ENCODE results near the gene F2. TPM values are rescaled to one million over a fixed set of nuclear protein-coding genes. Genes with fewer than 3 reads are reported as not detected.
"Not testable (repeated sequence)": the region's sequence is repeated elsewhere in the genome, so short reads cannot be mapped to it uniquely, and the experiment has no call there.

The F2 gene
- total RNA-seq (2014; rRNA removed; shearing (Covaris generic); ENCODE audit: low replicate concordance) = 0.46 TPM in 1 of 2 replicates, not detected in the other

DNA sequence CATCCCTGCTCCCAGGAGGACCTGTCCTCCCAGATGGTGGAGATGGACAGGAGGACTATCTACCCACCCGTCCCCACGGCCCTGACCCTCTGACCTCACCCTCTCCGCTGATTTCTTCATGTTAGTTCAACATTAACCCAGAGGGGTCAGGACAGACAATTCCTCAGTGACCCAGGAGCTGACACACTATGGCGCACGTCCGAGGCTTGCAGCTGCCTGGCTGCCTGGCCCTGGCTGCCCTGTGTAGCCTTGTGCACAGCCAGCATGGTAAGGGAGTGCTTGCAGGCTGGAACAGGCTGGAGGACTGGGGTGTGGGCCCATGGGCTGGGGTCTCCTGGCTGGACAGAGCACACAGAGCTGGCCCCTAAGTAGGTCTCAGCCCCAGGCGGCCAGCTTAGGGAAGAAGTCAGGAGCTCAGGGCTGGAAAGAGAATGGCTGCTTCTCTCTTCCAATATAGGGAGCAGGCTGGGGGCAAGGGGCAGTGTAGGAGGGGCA lies at the start of gene F2:
TSS of gene F2 (plus strand) at position 166 of the 495 bp plus-strand sequence. CDS start at position 189, 23 bp downstream.
- no peaks in the 10 kb centered on the region for H3K27me3 ChIP-seq
- H3K9me3 ChIP-seq = no peaks in the 10 kb centered on the region
- no peak within 1 kb of the TSS for H3K4me3 ChIP-seq
- H3K36me3 ChIP-seq = no peaks in the 10 kb centered on the region
- DNase-seq = no peak

GRCh38 chr11:46669711-46670139 lies 49.3 kb upstream of the F2 start:
- Histone ChIP-seq H3K9me3 (no peaks in the 10 kb centered on the region), H3K27me3 (no peaks in the 10 kb centered on the region), H3K36me3 (peaks cover 40% of the 10 kb centered on the region), H3K4me3 (no peak overlapping the region)
- DNase-seq = no peak

- DNase-seq, H3K9me3 ChIP-seq, H3K4me3 ChIP-seq, H3K27me3 ChIP-seq: not testable (repeated sequence)
- peaks cover 33% of the 10 kb centered on the region for H3K36me3 ChIP-seq
Measured at GRCh38 chr11:46670521-46670920, 48.5 kb upstream of the F2 start.

DNA sequence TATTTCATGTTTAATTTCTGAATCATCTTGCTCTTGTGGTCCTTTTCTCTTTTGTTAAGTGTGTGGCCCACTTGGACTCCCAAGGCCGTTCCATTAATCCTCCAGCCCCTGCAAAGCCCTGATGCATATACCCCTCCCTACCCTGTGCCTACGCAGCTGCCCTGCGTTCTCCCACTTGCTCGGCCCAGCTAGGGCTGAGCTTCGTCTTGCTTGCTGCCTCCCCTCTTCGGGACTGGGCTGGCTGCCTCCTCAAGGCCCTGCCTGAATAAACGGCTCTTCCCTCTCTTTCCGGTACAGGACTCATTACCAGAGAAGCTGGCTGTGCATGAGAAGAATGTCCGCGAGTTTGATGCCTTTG lies 47.1 kb upstream of the F2 start:
- no peaks in the 10 kb centered on the region for H3K27me3 ChIP-seq
- no peak overlapping the region for H3K4me3 ChIP-seq
- H3K9me3 ChIP-seq = no peaks in the 10 kb centered on the region
- H3K36me3 ChIP-seq = peaks cover 26% of the 10 kb centered on the region
- no peak for DNase-seq

GRCh38 chr11:46672381-46672839 lies 46.6 kb upstream of the F2 start:
- Histone ChIP-seq H3K9me3 (no peaks in the 10 kb centered on the region), H3K4me3 (no peak overlapping the region), H3K27me3 (no peaks in the 10 kb centered on the region), H3K36me3 (peaks cover 26% of the 10 kb centered on the region)
- DNase-seq = no peak

GRCh38 chr11:46673713-46674462 lies 45.1 kb upstream of the F2 start:
- Histone ChIP-seq H3K9me3 (no peaks in the 10 kb centered on the region), H3K36me3 (peaks cover 21% of the 10 kb centered on the region), H3K4me3 (no peak overlapping the region), H3K27me3 (no peaks in the 10 kb centered on the region)
- DNase-seq = no peak

DNA sequence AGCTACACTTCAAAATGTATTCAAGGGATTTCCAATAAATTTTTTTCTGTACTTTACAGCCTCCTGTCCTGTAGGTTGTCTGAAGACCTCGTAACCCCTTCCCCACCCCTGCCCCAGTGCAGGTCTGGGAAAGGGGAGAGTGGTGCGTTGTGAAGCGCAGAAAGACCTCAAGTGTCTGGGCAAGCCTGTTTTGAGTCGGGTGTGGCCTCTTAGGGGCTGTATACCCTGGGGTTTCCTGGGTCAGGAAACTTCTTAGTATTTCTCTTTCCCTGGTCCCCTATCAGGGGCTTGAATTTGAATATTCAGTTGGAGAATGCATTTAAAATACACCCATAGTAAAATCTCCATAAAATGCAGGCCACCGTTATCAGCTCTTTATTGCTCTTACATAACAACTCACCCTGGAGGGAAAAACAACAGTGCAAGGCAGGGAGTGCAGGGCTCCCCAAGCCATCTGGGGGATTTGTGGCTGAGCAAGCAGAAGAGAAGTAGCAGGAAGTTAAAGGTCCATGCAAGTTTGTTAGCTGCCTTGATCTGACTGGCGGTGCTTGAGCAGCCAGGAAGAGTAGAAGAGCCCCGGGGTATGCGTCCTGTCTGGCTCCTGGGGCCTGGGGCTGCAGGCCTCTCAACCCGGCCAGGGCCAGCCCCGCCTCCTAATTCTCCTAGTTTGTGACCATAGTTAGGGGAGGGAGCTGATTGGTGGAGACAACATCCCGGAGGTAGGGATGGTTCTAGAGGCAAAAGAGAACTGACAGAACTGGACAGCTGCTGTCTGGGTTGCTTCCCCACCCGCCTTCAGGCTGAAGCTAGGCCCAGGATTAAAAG lies 44.3 kb upstream of the F2 start:
- Histone ChIP-seq H3K4me3 (no peak overlapping the region), H3K9me3 (no peaks in the 10 kb centered on the region), H3K27me3 (no peaks in the 10 kb centered on the region), H3K36me3 (peaks cover 14% of the 10 kb centered on the region)
- no peak for DNase-seq

- H3K4me3 ChIP-seq = no peak overlapping the region
- no peaks in the 10 kb centered on the region for H3K9me3 ChIP-seq
- peak; percentile 77 for DNase-seq
- H3K36me3 ChIP-seq = peaks cover 11% of the 10 kb centered on the region
- no peaks in the 10 kb centered on the region for H3K27me3 ChIP-seq
Measured at GRCh38 chr11:46675288-46675851, 43.6 kb upstream of the F2 start.

DNA sequence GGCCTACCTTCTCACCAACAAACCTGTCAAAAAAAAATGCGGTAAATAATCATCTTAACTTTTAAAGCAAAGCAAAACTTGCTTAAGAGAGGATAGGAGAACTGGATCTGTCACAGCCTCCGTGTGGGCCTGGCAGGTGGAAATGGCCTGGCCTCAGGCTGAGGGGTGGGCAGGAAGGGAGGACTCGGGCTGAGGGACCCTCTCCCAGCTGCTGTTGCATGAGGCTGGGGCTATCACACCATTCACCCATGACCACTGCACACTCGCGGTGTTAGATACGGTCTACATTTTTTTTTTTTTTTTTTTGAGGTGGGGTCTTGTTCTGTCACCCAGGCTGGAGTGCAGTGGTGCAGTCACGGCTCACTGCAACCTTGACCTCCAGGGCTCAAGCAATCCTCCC lies 43.1 kb upstream of the F2 start:
- peaks cover 10% of the 10 kb centered on the region for H3K36me3 ChIP-seq
- H3K27me3 ChIP-seq = no peaks in the 10 kb centered on the region
- no peak for DNase-seq
- H3K4me3 ChIP-seq = no peak overlapping the region
- H3K9me3 ChIP-seq = no peaks in the 10 kb centered on the region

DNA sequence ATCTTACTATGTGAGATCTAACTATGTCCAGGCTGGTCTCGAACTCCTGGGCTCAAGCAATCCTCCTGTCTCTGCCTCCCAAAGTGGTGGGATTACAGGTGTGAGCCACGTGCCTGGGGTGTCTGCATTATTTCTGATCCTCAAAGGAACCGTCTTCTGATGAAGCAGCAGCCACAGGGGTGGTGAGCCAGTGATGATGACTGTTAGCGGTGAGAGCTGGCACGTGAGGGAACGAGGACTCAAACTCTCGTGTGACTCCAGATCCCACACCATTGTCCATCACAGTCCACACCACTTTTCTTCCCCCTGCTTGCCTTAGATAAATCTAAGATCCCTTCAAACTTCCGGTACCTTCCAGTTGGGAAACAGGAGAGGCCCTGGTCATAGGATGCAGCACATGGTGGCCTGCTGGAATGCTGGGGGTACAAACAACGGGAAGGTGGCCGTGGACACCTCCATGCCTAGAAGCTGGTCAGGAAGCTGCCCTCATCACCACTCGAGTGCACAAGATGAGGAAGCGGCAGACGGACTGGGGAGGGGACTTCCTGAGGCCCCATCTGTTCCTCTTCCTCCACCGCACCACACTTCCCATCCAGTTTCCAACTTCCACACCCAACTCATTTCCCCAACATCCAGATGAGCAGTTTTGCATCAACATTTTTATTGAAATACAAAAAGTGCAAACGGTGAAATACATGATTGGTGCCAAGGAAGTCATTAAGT lies 42.4 kb upstream of the F2 start:
- no peaks in the 10 kb centered on the region for H3K27me3 ChIP-seq
- peaks cover 9% of the 10 kb centered on the region for H3K36me3 ChIP-seq
- no peaks in the 10 kb centered on the region for H3K9me3 ChIP-seq
- no peak for DNase-seq
- H3K4me3 ChIP-seq = no peak overlapping the region

DNA sequence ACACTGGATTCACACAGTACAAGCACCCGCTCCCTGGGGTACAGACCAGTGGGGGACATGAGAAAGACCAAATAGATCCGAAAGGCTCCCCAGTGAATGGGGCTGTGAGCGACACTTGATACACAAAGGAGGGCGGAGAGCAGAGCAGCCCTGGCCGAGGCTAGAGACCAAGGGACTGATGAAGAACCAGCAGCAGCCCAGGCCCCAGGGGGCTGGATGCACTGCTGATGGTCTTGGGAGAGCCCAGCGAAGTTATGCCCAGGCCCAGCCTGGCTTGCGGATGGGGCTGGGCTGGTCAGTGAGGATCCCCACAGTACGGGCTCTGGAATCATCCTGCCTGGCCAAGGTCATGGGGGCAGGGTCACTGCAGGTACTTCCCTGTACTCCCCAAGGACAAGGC lies 41.8 kb upstream of the F2 start:
- peaks cover 9% of the 10 kb centered on the region for H3K36me3 ChIP-seq
- DNase-seq = no peak
- H3K4me3 ChIP-seq = no peak overlapping the region
- H3K9me3 ChIP-seq = no peaks in the 10 kb centered on the region
- H3K27me3 ChIP-seq = no peaks in the 10 kb centered on the region

DNA sequence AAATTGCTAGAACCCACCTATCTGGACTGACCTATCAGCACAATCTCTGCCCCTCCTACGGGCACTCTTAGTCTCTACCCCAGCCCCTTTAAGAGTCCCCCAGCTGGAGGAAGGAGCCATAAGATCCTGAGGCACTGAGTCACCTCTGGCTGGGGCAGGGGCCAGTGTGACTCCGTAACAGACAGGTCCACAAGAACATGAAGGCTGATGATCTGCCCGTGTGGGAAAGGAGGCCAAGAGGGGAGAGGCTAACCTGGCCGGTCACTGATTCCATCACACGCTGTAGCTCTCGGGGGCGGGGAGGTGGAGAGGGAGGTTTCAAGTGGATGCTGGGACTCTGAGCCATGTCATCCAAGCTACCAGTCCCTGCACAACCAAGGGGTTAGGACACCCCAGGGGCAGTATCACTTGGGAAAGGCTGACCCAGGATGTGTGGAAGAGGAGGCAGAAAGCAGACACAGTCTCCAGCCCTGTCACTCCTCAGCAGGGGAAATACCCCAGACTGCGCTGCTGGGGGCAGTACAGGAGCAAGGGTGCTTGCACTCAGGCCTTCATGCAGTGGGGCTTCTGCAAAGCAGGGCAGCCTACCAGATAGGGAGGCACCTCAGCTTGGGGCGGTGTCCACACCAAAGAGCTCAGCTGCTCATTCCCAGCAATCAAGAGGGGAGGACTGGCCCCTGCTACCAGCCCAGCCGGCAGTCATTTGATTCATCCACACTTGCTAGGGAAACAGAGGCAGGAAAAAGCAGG lies 40.8 kb upstream of the F2 start:
- Histone ChIP-seq H3K27me3 (no peaks in the 10 kb centered on the region), H3K4me3 (no peak overlapping the region), H3K36me3 (peaks cover 7% of the 10 kb centered on the region), H3K9me3 (no peaks in the 10 kb centered on the region)
- DNase-seq = no peak

DNA sequence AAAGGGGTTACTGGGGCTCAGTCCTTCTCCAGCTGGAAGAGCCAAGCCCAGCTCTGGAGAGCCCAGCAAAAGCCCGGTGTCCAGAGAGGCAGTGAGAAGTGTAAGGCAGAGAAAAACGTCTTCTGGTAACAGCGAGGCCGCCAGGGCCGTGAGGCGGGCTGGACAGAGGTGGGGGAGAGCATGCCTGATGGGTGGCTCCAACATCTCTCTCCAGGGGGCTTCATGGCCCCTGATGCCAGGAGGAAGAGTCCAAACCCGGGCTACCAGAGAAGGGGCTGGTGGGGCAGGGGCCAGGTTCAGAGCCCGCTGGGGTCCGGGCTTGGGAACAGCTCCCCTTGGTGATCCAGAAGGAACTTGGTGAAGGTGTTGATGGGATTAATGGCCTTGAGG lies 40.3 kb upstream of the F2 start:
- Histone ChIP-seq H3K4me3 (no peak overlapping the region), H3K9me3 (no peaks in the 10 kb centered on the region), H3K27me3 (no peaks in the 10 kb centered on the region), H3K36me3 (peaks cover 7% of the 10 kb centered on the region)
- no peak for DNase-seq

DNA sequence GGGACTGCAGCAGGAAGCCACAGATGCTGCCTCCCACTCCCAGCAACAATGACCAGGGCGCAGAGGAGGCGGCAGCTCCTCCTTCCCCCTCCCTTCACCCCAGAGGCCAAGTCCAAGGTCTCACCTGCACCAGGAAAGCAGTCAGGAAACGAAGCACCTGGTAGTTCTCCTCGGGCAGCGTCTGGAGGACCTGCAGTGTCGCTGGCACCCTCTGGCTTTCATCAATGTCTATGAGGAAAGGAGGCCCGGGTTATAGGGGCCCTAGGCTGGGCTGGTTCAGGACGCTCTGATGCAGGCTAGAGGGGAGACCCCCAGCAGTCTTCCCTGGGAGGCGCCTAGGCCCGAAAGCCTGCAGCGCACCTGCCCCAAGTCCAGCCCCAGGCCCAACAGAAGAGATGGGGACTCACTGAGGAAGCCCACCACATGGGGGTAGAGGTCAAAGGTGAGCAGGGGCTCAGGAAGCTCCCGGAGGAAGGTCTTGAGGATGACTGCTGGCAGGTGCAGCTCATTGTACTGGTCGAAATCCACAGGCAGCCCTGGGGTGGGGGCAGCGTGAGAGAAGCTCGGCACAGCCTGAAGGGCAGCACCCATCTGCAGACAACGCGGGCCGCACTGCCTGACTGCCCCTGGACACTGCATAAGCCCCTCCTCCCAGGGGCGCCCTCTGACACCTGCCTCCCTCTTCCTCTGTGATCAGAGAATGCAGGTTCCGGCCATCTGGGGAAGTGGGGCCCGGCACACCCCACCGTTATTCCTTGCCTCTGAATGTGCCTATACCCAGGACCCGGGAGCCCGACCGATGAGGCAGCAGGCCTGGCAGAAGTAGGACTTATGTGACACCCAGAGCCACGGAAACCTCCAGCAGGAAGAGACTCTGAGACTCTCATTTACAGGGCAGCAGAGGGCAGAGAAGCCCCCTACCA lies 39.5 kb upstream of the F2 start:
- H3K9me3 ChIP-seq = no peaks in the 10 kb centered on the region
- no peaks in the 10 kb centered on the region for H3K27me3 ChIP-seq
- peaks cover 8% of the 10 kb centered on the region for H3K36me3 ChIP-seq
- no peak for DNase-seq
- no peak overlapping the region for H3K4me3 ChIP-seq

GRCh38 chr11:46680164-46680760 lies 38.8 kb upstream of the F2 start:
- H3K4me3 ChIP-seq = no peak overlapping the region
- no peaks in the 10 kb centered on the region for H3K9me3 ChIP-seq
- peaks cover 11% of the 10 kb centered on the region for H3K36me3 ChIP-seq
- no peaks in the 10 kb centered on the region for H3K27me3 ChIP-seq
- DNase-seq = no peak
